ENCODE measurements around the gene TNFSF13. TPM values are rescaled to one million over a fixed set of nuclear protein-coding genes. Genes with fewer than 3 reads are reported as not detected.

TNFSF13 gene
- total RNA-seq, 1 donor from 2014 or later, result 15.3 TPM

DNA sequence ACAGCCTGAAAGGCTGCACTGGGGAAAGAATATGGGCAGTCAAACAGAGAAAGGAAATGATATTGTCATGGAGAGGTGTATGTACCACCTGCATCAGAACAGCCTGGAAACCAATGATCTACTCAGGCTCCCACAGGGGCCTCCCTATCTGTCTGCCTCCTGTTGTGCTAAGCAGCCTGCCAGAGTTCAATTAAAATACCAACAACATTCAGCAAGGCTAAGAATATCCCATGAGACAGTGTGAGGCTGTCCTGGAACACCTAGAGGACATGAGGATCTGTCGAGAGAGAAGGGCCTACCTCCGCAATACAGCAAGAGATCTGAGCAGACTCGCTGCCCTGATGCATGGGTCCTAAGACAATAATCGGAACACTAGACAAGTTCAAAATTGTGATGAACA is 47.7 kb downstream of the TNFSF13 start:
- ATAC-seq (ENCODE audit: low read depth) (no peak), DNase-seq (no peak)
- Mint-ChIP-seq H3K27me3 (no peaks in the 10 kb centered on the region), H3K4me1 (peaks cover 12% of the 10 kb centered on the region), H3K4me3 (no peak overlapping the region), H3K9me3 (no peaks in the 10 kb centered on the region), H3K27ac (no peak overlapping the region), H3K36me3 (ENCODE audit: low read depth) (peaks cover 62% of the 10 kb centered on the region)
- TF ChIP-seq, protein P1, sequence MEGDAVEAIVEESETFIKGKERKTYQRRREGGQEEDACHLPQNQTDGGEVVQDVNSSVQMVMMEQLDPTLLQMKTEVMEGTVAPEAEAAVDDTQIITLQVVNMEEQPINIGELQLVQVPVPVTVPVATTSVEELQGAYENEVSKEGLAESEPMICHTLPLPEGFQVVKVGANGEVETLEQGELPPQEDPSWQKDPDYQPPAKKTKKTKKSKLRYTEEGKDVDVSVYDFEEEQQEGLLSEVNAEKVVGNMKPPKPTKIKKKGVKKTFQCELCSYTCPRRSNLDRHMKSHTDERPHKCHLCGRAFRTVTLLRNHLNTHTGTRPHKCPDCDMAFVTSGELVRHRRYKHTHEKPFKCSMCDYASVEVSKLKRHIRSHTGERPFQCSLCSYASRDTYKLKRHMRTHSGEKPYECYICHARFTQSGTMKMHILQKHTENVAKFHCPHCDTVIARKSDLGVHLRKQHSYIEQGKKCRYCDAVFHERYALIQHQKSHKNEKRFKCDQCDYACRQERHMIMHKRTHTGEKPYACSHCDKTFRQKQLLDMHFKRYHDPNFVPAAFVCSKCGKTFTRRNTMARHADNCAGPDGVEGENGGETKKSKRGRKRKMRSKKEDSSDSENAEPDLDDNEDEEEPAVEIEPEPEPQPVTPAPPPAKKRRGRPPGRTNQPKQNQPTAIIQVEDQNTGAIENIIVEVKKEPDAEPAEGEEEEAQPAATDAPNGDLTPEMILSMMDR (IDR thresholded peaks at IDR 0.05), result no peak
- intact Hi-C loops (cut with micrococcal nuclease), result no loop called here
- POLR2A ChIA-PET, result no interaction called here
- CTCF ChIA-PET, result no interaction called here

DNA sequence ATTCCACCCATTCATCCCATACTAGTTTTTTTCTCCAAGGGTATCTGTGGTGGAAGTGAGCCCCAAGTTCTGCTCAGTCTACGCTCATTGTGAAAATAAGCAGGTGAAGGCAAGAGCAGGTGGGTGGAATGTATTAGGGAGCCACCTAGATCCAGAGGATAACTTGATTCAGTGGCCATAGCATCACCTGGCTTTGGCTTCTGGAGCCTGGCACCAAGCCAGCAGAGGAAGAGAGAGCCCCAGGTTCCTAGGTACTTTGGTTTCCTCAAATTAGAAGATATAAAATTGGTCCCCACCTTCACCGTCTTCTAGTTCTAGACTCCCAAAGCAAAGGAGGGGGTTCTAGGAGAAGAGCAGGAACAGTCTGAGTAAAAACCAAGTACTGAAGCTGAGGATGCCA is 52.1 kb downstream of the TNFSF13 start:
- ChIA-PET CTCF (interaction anchor here (3.0 kb wide), 1 partner anchor 22 kb away, joined by 10 read pairs; no protein-coding TSS in a partner anchor), POLR2A (interaction anchor here (0.6 kb wide), 1 partner anchor 20 kb away, joined by 6 read pairs; no protein-coding TSS in a partner anchor)
- no peak for DNase-seq
- H3K27me3 Mint-ChIP-seq, result no peaks in the 10 kb centered on the region
- no peak overlapping the region for H3K4me3 Mint-ChIP-seq
- TF ChIP-seq, protein P1 (IDR thresholded peaks at IDR 0.05), result no peak
- H3K4me1 Mint-ChIP-seq, result peaks cover 40% of the 10 kb centered on the region
- no peaks in the 10 kb centered on the region for H3K9me3 Mint-ChIP-seq
- no peak overlapping the region for H3K27ac Mint-ChIP-seq
- ATAC-seq (ENCODE audit: low read depth), result no peak
- intact Hi-C loops (cut with micrococcal nuclease), result no loop called here
- H3K36me3 Mint-ChIP-seq (ENCODE audit: low read depth), result peaks cover 29% of the 10 kb centered on the region

Other genes starting within 250 kb of the TNFSF13 start
- gene GPS2, start 243.4 kb upstream of the TNFSF13 start, total RNA-seq, result 105 and 115 TPM in 2 replicates
- gene NEURL4, start 229.4 kb upstream of the TNFSF13 start, total RNA-seq, result 52.8 and 60.1 TPM in 2 replicates
- 298 and 328 TPM in 2 replicates for gene ACAP1, start 222.2 kb upstream of the TNFSF13 start, total RNA-seq
- 7.2 and 7.8 TPM in 2 replicates for gene KCTD11, start 206.6 kb upstream of the TNFSF13 start, total RNA-seq
- gene TMEM95, start 203.6 kb upstream of the TNFSF13 start, total RNA-seq, result not detected in 2 replicates
- gene TNK1, start 177.7 kb upstream of the TNFSF13 start, total RNA-seq, result 3.5 and 5.8 TPM in 2 replicates
- 31.7 and 35.2 TPM in 2 replicates for gene PLSCR3, start 164.2 kb upstream of the TNFSF13 start, total RNA-seq
- gene TMEM256, start 154.7 kb upstream of the TNFSF13 start, total RNA-seq, result 98.2 and 117 TPM in 2 replicates
- gene NLGN2, start 150.9 kb upstream of the TNFSF13 start, total RNA-seq, result 0.66 and 1.1 TPM in 2 replicates
- not detected in 2 replicates for gene SPEM1, start 138.4 kb upstream of the TNFSF13 start, total RNA-seq
- not detected in 2 replicates for gene SPEM2, start 133.1 kb upstream of the TNFSF13 start, total RNA-seq
- gene SPEM3, start 129.9 kb upstream of the TNFSF13 start, total RNA-seq, result not detected in 2 replicates
- gene TMEM102, start 123.3 kb upstream of the TNFSF13 start, total RNA-seq, result 13.4 and 14.8 TPM in 2 replicates
- 1.3 and 2.8 TPM in 2 replicates for gene FGF11, start 119.2 kb upstream of the TNFSF13 start, total RNA-seq
- 5.9 and 6.0 TPM in 2 replicates for gene CHRNB1, start 113.7 kb upstream of the TNFSF13 start, total RNA-seq
- 28.8 and 30.5 TPM in 2 replicates for gene ZBTB4, start 79.1 kb upstream of the TNFSF13 start, total RNA-seq
- not detected in 2 replicates for gene SLC35G6, start 77.3 kb upstream of the TNFSF13 start, total RNA-seq
- gene POLR2A, start 74.4 kb upstream of the TNFSF13 start, total RNA-seq, result 148 and 162 TPM in 2 replicates
- gene TNFSF12, start 9.7 kb upstream of the TNFSF13 start, total RNA-seq, result 25.2 and 30.7 TPM in 2 replicates
- 49.6 and 55.8 TPM in 2 replicates for gene SENP3, start 3.2 kb downstream of the TNFSF13 start, total RNA-seq
- 7.2 and 7.8 TPM in 2 replicates for gene CD68, start 20.9 kb downstream of the TNFSF13 start, total RNA-seq
- gene MPDU1, start 25.1 kb downstream of the TNFSF13 start, total RNA-seq, result 50.7 and 58.9 TPM in 2 replicates
- 0.24 and 0.64 TPM in 2 replicates for gene SOX15, start 31.3 kb downstream of the TNFSF13 start, total RNA-seq
- gene FXR2, start 56.1 kb downstream of the TNFSF13 start, total RNA-seq, result 27.5 and 32.4 TPM in 2 replicates
- 44.5 and 45.0 TPM in 2 replicates for gene SAT2, start 69.1 kb downstream of the TNFSF13 start, total RNA-seq
- gene SHBG, start 71.4 kb downstream of the TNFSF13 start, total RNA-seq, result not detected in 2 replicates
- not detected in 2 replicates for gene ATP1B2, start 92.2 kb downstream of the TNFSF13 start, total RNA-seq
- 217 and 220 TPM in 2 replicates for gene TP53, start 128.7 kb downstream of the TNFSF13 start, total RNA-seq
- gene WRAP53, start 129.7 kb downstream of the TNFSF13 start, total RNA-seq, result 17.1 and 17.6 TPM in 2 replicates
- not detected in 2 replicates for gene EFNB3, start 146.5 kb downstream of the TNFSF13 start, total RNA-seq
- gene DNAH2, start 159.0 kb downstream of the TNFSF13 start, total RNA-seq, result not detected in 2 replicates

All from activated B cell treated with CpG ODN at 0.5 μM for 24 hours (primary cell).